HEK293 (cell line): ENCODE results near the gene ISM1.

Experiments
- CTCF ChIA-PET: fragments of 350-600 bp; formaldehyde crosslinking; extraction: SDS; loops from one replicate; lab custom pipeline; 2021; ENCODE audit warnings: antibody characterized with exemption; lab: Yijun Ruan, JAX
- POLR2A ChIA-PET: fragments of 300-600 bp; formaldehyde crosslinking; extraction: SDS; loops from one replicate; lab custom pipeline; 2020; ENCODE audit warnings: antibody characterized with exemption, inconsistent platforms; lab: Yijun Ruan, JAX
- H3K27ac ChIP-seq: fragments of 200-500 bp; sonication (Bioruptor generic); 2 replicates; pipeline ENCODE4 v1.5.1; 2014; ENCODE audit warnings: low read depth, low read length, control low read depth, inconsistent platforms; ENCODE audit errors: extremely low read depth
- H3K36me3 ChIP-seq, 2 experiments: fragments of 200-500 bp in 1 of 2; sonication (Bioruptor generic) in 1 of 2; 1 replicate in 1 of 2; 2 replicates in 1 of 2; pipeline ENCODE4 v1.5.1; 2014 to 2017; ENCODE audit warnings: inconsistent platforms in 2 of 2, low read length in 2 of 2; ENCODE audit not compliant: control insufficient read depth in 2 of 2, insufficient read depth in 1 of 2
- H3K4me1 ChIP-seq: fragments of 200-500 bp; sonication (Bioruptor generic); 2 replicates; pipeline ENCODE4 v1.5.1; 2014; ENCODE audit warnings: mild to moderate bottlenecking, low read length, inconsistent platforms; ENCODE audit not compliant: control insufficient read depth, insufficient read depth
- H3K4me3 ChIP-seq: 2 replicates; pipeline ENCODE4 v1.5.1; 2011; ENCODE audit warnings: low read depth, mild to moderate bottlenecking, control low read depth, low read length, moderate library complexity
- H3K9me3 ChIP-seq: fragments of 200-500 bp; sonication (Bioruptor generic); 2 replicates; pipeline ENCODE4 v1.5.1; 2014; ENCODE audit warnings: low read depth, low read length, inconsistent platforms; ENCODE audit not compliant: control insufficient read depth, insufficient read depth
- AEBP2 ChIP-seq: fragments of 450-650 bp; formaldehyde crosslinking; IDR thresholded peaks from 2 replicates; pipeline ENCODE4 v1.5.1; 2016; ENCODE audit warnings: missing biosample characterization, missing genetic modification characterization, borderline replicate concordance
- GLIS2 ChIP-seq: fragments of 450-650 bp; formaldehyde crosslinking; IDR thresholded peaks from 2 replicates; pipeline ENCODE4 v1.5.1; 2016; ENCODE audit warnings: missing biosample characterization, missing genetic modification characterization
- HOXC10 ChIP-seq: sonication (generic); formaldehyde crosslinking; IDR thresholded peaks from 2 replicates; pipeline ENCODE4 v1.8.1; 2023; ENCODE audit warnings: mild to moderate bottlenecking, missing genetic modification reagents
- INSM2 ChIP-seq: fragments of 450-650 bp; formaldehyde crosslinking; IDR thresholded peaks from 2 replicates; pipeline ENCODE4 v1.5.1; 2016; ENCODE audit warnings: missing biosample characterization, missing genetic modification characterization
- KLF10 ChIP-seq: fragments of 450-650 bp; IDR thresholded peaks from 2 replicates; pipeline ENCODE4 v1.5.1; 2018; ENCODE audit warnings: missing biosample characterization, mild to moderate bottlenecking, missing genetic modification characterization
- PRDM4 ChIP-seq: fragments of 450-650 bp; formaldehyde crosslinking; IDR thresholded peaks from 2 replicates; pipeline ENCODE4 v1.5.1; 2017; ENCODE audit warnings: missing biosample characterization, missing genetic modification characterization
- SETDB1 ChIP-seq: IDR thresholded peaks from one replicate; pipeline ENCODE4 v1.6.1; 2017; ENCODE audit warnings: mild to moderate bottlenecking, low read length, moderate library complexity, mixed read lengths; ENCODE audit not compliant: insufficient read length
- WT1 ChIP-seq: fragments of 450-650 bp; formaldehyde crosslinking; IDR thresholded peaks from 2 replicates; pipeline ENCODE4 v1.5.1; 2016; ENCODE audit warnings: missing biosample characterization, missing genetic modification characterization
- ZBTB1 ChIP-seq: fragments of 450-650 bp; formaldehyde crosslinking; IDR thresholded peaks from 2 replicates; pipeline ENCODE4 v1.5.1; 2016; ENCODE audit warnings: missing biosample characterization, missing genetic modification characterization
- ZBTB20 ChIP-seq: fragments of 450-650 bp; formaldehyde crosslinking; IDR thresholded peaks from 2 replicates; pipeline ENCODE4 v1.5.1; 2016; ENCODE audit warnings: missing biosample characterization, missing genetic modification characterization
- ZBTB44 ChIP-seq: fragments of 450-650 bp; IDR thresholded peaks from 2 replicates; pipeline ENCODE4 v1.5.1; 2018; ENCODE audit warnings: missing biosample characterization, mild to moderate bottlenecking, missing genetic modification characterization
- ZBTB49 ChIP-seq: fragments of 450-650 bp; formaldehyde crosslinking; IDR thresholded peaks from 2 replicates; pipeline ENCODE4 v1.5.1; 2016; ENCODE audit warnings: missing biosample characterization, missing genetic modification characterization, low read depth
- ZFP37 ChIP-seq: fragments of 450-650 bp; formaldehyde crosslinking; IDR thresholded peaks from 2 replicates; pipeline ENCODE4 v1.5.1; 2016; ENCODE audit warnings: missing biosample characterization, missing genetic modification characterization
- ZNF112 ChIP-seq: fragments of 450-650 bp; formaldehyde crosslinking; IDR thresholded peaks from 2 replicates; pipeline ENCODE4 v1.5.0; 2017; ENCODE audit warnings: missing biosample characterization, missing genetic modification characterization
- ZNF121 ChIP-seq: fragments of 450-650 bp; formaldehyde crosslinking; IDR thresholded peaks from 2 replicates; pipeline ENCODE4 v1.5.1; 2016; ENCODE audit warnings: missing biosample characterization, missing genetic modification characterization
- ZNF140 ChIP-seq: fragments of 450-650 bp; formaldehyde crosslinking; IDR thresholded peaks from 2 replicates; pipeline ENCODE4 v1.5.1; 2016; ENCODE audit warnings: missing biosample characterization, missing genetic modification characterization
- ZNF221 ChIP-seq: fragments of 450-650 bp; formaldehyde crosslinking; IDR thresholded peaks from 2 replicates; pipeline ENCODE4 v1.5.1; 2017; ENCODE audit warnings: missing biosample characterization, missing genetic modification characterization, borderline replicate concordance
- ZNF23 ChIP-seq: fragments of 450-650 bp; formaldehyde crosslinking; IDR thresholded peaks from 2 replicates; pipeline ENCODE4 v1.5.1; 2016; ENCODE audit warnings: missing biosample characterization, missing genetic modification characterization, borderline replicate concordance
- ZNF324 ChIP-seq: fragments of 450-650 bp; formaldehyde crosslinking; IDR thresholded peaks from 2 replicates; pipeline ENCODE4 v1.5.1; 2016; ENCODE audit warnings: missing biosample characterization, missing genetic modification characterization
- ZNF521 ChIP-seq: fragments of 450-650 bp; formaldehyde crosslinking; IDR thresholded peaks from 2 replicates; pipeline ENCODE4 v1.5.1; 2017; ENCODE audit warnings: missing biosample characterization, mild to moderate bottlenecking, missing genetic modification characterization
- ZNF529 ChIP-seq: fragments of 450-650 bp; formaldehyde crosslinking; IDR thresholded peaks from 2 replicates; pipeline ENCODE4 v1.5.1; 2017; ENCODE audit warnings: missing genetic modification characterization, missing biosample characterization; ENCODE audit not compliant: insufficient replicate concordance
- ZNF558 ChIP-seq: fragments of 450-650 bp; formaldehyde crosslinking; IDR thresholded peaks from 2 replicates; pipeline ENCODE4 v1.5.1; 2016; ENCODE audit warnings: missing biosample characterization, missing genetic modification characterization
- ZNF560 ChIP-seq: fragments of 450-650 bp; formaldehyde crosslinking; IDR thresholded peaks from 2 replicates; pipeline ENCODE4 v1.5.1; 2017; ENCODE audit warnings: missing biosample characterization, missing genetic modification characterization, borderline replicate concordance
- ZNF596 ChIP-seq: fragments of 450-650 bp; IDR thresholded peaks from 2 replicates; pipeline ENCODE4 v1.5.0; 2018; ENCODE audit warnings: missing biosample characterization, mild to moderate bottlenecking, missing genetic modification characterization, moderate library complexity
- ZNF629 ChIP-seq: fragments of 450-650 bp; formaldehyde crosslinking; IDR thresholded peaks from 2 replicates; pipeline ENCODE4 v1.5.1; 2017; ENCODE audit warnings: missing biosample characterization, missing genetic modification characterization
- ZNF660 ChIP-seq: fragments of 450-650 bp; IDR thresholded peaks from 2 replicates; pipeline ENCODE4 v1.5.1; 2018; ENCODE audit warnings: missing biosample characterization, mild to moderate bottlenecking, missing genetic modification characterization
- ZNF707 ChIP-seq: fragments of 450-650 bp; formaldehyde crosslinking; IDR thresholded peaks from 2 replicates; pipeline ENCODE4 v1.5.1; 2016; ENCODE audit warnings: missing biosample characterization, missing genetic modification characterization

ISM1 gene

GRCh38 chr20:13337090-13337784, 116.2 kb downstream of the ISM1 start:
- no peaks in the 10 kb centered on the region for H3K9me3 ChIP-seq
- no peak overlapping the region for H3K4me3 ChIP-seq
- TF ChIP-seq ZNF596 (tag by site-specific recombination) (no peak), ZFP37 (tag by site-specific recombination) (no peak), ZNF629 (tag by site-specific recombination) (no peak), ZNF112 (tag by site-specific recombination) (no peak), ZNF560 (tag by site-specific recombination) (no peak), ZNF221 (no peak), ZNF660 (tag by site-specific recombination) (no peak), SETDB1 (no peak), AEBP2 (tag by site-specific recombination) (no peak), ZNF23 (no peak), KLF10 (no peak)
- no peaks in the 10 kb centered on the region for H3K36me3 ChIP-seq
- POLR2A ChIA-PET: no interaction called here
- no peaks in the 10 kb centered on the region for H3K4me1 ChIP-seq
- CTCF ChIA-PET: no interaction called here
- H3K27ac ChIP-seq: no peak overlapping the region

GRCh38 chr20:13338097-13338661, 117.1 kb downstream of the ISM1 start:
- CTCF ChIA-PET: no interaction called here

More at GRCh38 chr20:13338097-13338661, 117.1 kb downstream of the ISM1 start:
- H3K27ac ChIP-seq: no peak overlapping the region
- POLR2A ChIA-PET: no interaction called here
- TF ChIP-seq ZBTB44 (no peak), ZNF558 (tag by site-specific recombination) (no peak), ZBTB1 (no peak), ZBTB49 (no peak), ZNF121 (tag by site-specific recombination) (no peak), ZNF521 (tag by site-specific recombination) (no peak), GLIS2 (tag by site-specific recombination) (no peak), ZNF707 (tag by site-specific recombination) (no peak), ZNF140 (tag by site-specific recombination) (no peak), INSM2 (tag by site-specific recombination) (no peak), ZBTB20 (tag by site-specific recombination) (no peak), PRDM4 (no peak), ZNF529 (no peak), ZNF324 (no peak), KLF10 (no peak), WT1 (tag by site-specific recombination) (no peak), HOXC10 (no peak)
- TF ChIP-seq, all 188 proteins: peak for 0
- no peaks in the 10 kb centered on the region for H3K9me3 ChIP-seq
- H3K4me3 ChIP-seq: no peak overlapping the region
- H3K36me3 ChIP-seq: no peaks in the 10 kb centered on the region
- H3K4me1 ChIP-seq: no peaks in the 10 kb centered on the region
